Measurements from ENCODE around the gene GREB1.

The GREB1 gene

GRCh38 chr2:11574176-11575046, 40.6 kb downstream of the GREB1 start:
- H3K27me3 ChIP-seq (ENCODE audit: insufficient read depth, low read length), result no peaks in the 10 kb centered on the region
- 86% methylated on average over 12 of the region's 12 CpGs for WGBS
- H3K4me3 ChIP-seq (ENCODE audit: low read length), result no peak overlapping the region
- no peak overlapping the region for H3K9ac ChIP-seq (ENCODE audit: low read depth, low read length)
- H3K36me3 ChIP-seq (ENCODE audit: insufficient read depth, low read length), result peaks cover 12% of the 10 kb centered on the region; the same call in 1 of the 2 replicates
- H3K4me1 ChIP-seq (ENCODE audit: insufficient read depth, low read length), result peaks cover 17% of the 10 kb centered on the region
- no peak overlapping the region for H3K27ac ChIP-seq (ENCODE audit: low read depth, low read length)
- H3K9me3 ChIP-seq (ENCODE audit: insufficient read depth, low read depth, low read length), result no peaks in the 10 kb centered on the region

GRCh38 chr2:11576398-11576797, 42.6 kb downstream of the GREB1 start:
- H3K27ac ChIP-seq (ENCODE audit: low read depth, low read length), result no peak overlapping the region
- H3K9me3 ChIP-seq (ENCODE audit: insufficient read depth, low read depth, low read length), result no peaks in the 10 kb centered on the region
- peaks cover 19% of the 10 kb centered on the region; the same call in 1 of the 2 replicates for H3K36me3 ChIP-seq (ENCODE audit: insufficient read depth, low read length)
- no peak overlapping the region for H3K4me3 ChIP-seq (ENCODE audit: low read length)
- H3K27me3 ChIP-seq (ENCODE audit: insufficient read depth, low read length), result no peaks in the 10 kb centered on the region
- H3K4me1 ChIP-seq (ENCODE audit: insufficient read depth, low read length), result peaks cover 17% of the 10 kb centered on the region
- 95% methylated on average over 9 of the region's 10 CpGs for whole genome bisulfite sequencing
- no peak overlapping the region for H3K9ac ChIP-seq (ENCODE audit: low read depth, low read length)

GRCh38 chr2:11577101-11577883, 43.4 kb downstream of the GREB1 start:
- peaks cover 19% of the 10 kb centered on the region; the same call in 1 of the 2 replicates for H3K36me3 ChIP-seq (ENCODE audit: insufficient read depth, low read length)
- H3K4me3 ChIP-seq (ENCODE audit: low read length), result no peak overlapping the region
- H3K9me3 ChIP-seq (ENCODE audit: insufficient read depth, low read depth, low read length), result no peaks in the 10 kb centered on the region
- H3K9ac ChIP-seq (ENCODE audit: low read depth, low read length), result no peak overlapping the region
- H3K4me1 ChIP-seq (ENCODE audit: insufficient read depth, low read length), result peaks cover 17% of the 10 kb centered on the region
- no peak overlapping the region for H3K27ac ChIP-seq (ENCODE audit: low read depth, low read length)
- H3K27me3 ChIP-seq (ENCODE audit: insufficient read depth, low read length), result no peaks in the 10 kb centered on the region
- 92% methylated on average over 14 of the region's 14 CpGs for WGBS

- no peak overlapping the region for H3K9ac ChIP-seq (ENCODE audit: low read depth, low read length)
- WGBS, result 90% methylated on average over 21 of the region's 22 CpGs
- H3K9me3 ChIP-seq (ENCODE audit: insufficient read depth, low read depth, low read length), result no peaks in the 10 kb centered on the region
- H3K4me1 ChIP-seq (ENCODE audit: insufficient read depth, low read length), result peaks cover 18% of the 10 kb centered on the region
- H3K4me3 ChIP-seq (ENCODE audit: low read length), result no peak overlapping the region
- no peak overlapping the region for H3K27ac ChIP-seq (ENCODE audit: low read depth, low read length)
- H3K27me3 ChIP-seq (ENCODE audit: insufficient read depth, low read length), result no peaks in the 10 kb centered on the region
- peaks cover 19% of the 10 kb centered on the region; the same call in 1 of the 2 replicates for H3K36me3 ChIP-seq (ENCODE audit: insufficient read depth, low read length)
These were observed 44.5 kb downstream of the GREB1 start for GRCh38 chr2:11578081-11578948.

- no peak overlapping the region for H3K27ac ChIP-seq (ENCODE audit: low read depth, low read length)
- H3K9me3 ChIP-seq (ENCODE audit: insufficient read depth, low read depth, low read length), result no peaks in the 10 kb centered on the region
- peaks cover 15% of the 10 kb centered on the region for H3K4me1 ChIP-seq (ENCODE audit: insufficient read depth, low read length)
- H3K9ac ChIP-seq (ENCODE audit: low read depth, low read length), result no peak overlapping the region
- H3K27me3 ChIP-seq (ENCODE audit: insufficient read depth, low read length), result no peaks in the 10 kb centered on the region
- no peak overlapping the region for H3K4me3 ChIP-seq (ENCODE audit: low read length)
- H3K36me3 ChIP-seq (ENCODE audit: insufficient read depth, low read length), result peaks cover 19% of the 10 kb centered on the region; the same call in 1 of the 2 replicates
- 99% methylated on average over 11 of the region's 11 CpGs for WGBS
These were observed 45.3 kb downstream of the GREB1 start for GRCh38 chr2:11578986-11579774.

GRCh38 chr2:11579867-11580659, 46.2 kb downstream of the GREB1 start:
- H3K27me3 ChIP-seq (ENCODE audit: insufficient read depth, low read length), result no peaks in the 10 kb centered on the region
- H3K9me3 ChIP-seq (ENCODE audit: insufficient read depth, low read depth, low read length), result no peaks in the 10 kb centered on the region
- peaks cover 19% of the 10 kb centered on the region; the same call in 1 of the 2 replicates for H3K36me3 ChIP-seq (ENCODE audit: insufficient read depth, low read length)
- no peak overlapping the region for H3K27ac ChIP-seq (ENCODE audit: low read depth, low read length)
- peaks cover 11% of the 10 kb centered on the region for H3K4me1 ChIP-seq (ENCODE audit: insufficient read depth, low read length)
- no peak overlapping the region for H3K9ac ChIP-seq (ENCODE audit: low read depth, low read length)
- no peak overlapping the region for H3K4me3 ChIP-seq (ENCODE audit: low read length)
- WGBS, result 83% methylated on average over 10 of the region's 10 CpGs

- 93% methylated on average over 12 of the region's 12 CpGs for WGBS
- H3K27ac ChIP-seq (ENCODE audit: low read depth, low read length), result no peak overlapping the region
- no peaks in the 10 kb centered on the region for H3K27me3 ChIP-seq (ENCODE audit: insufficient read depth, low read length)
- peaks cover 11% of the 10 kb centered on the region for H3K4me1 ChIP-seq (ENCODE audit: insufficient read depth, low read length)
- no peak overlapping the region for H3K4me3 ChIP-seq (ENCODE audit: low read length)
- H3K9ac ChIP-seq (ENCODE audit: low read depth, low read length), result no peak overlapping the region
- peaks cover 20% of the 10 kb centered on the region; the same call in 1 of the 2 replicates for H3K36me3 ChIP-seq (ENCODE audit: insufficient read depth, low read length)
- no peaks in the 10 kb centered on the region for H3K9me3 ChIP-seq (ENCODE audit: insufficient read depth, low read depth, low read length)
These were observed 46.9 kb downstream of the GREB1 start for GRCh38 chr2:11580697-11581096.

GRCh38 chr2:11581124-11581796, 47.4 kb downstream of the GREB1 start:
- no peak overlapping the region for H3K9ac ChIP-seq (ENCODE audit: low read depth, low read length)
- no peak overlapping the region for H3K27ac ChIP-seq (ENCODE audit: low read depth, low read length)
- H3K36me3 ChIP-seq (ENCODE audit: insufficient read depth, low read length), result peaks cover 26% of the 10 kb centered on the region; the same call in 1 of the 2 replicates
- H3K4me3 ChIP-seq (ENCODE audit: low read length), result no peak overlapping the region
- H3K9me3 ChIP-seq (ENCODE audit: insufficient read depth, low read depth, low read length), result no peaks in the 10 kb centered on the region
- H3K27me3 ChIP-seq (ENCODE audit: insufficient read depth, low read length), result no peaks in the 10 kb centered on the region
- 94% methylated on average over 9 of the region's 9 CpGs for WGBS
- peaks cover 11% of the 10 kb centered on the region for H3K4me1 ChIP-seq (ENCODE audit: insufficient read depth, low read length)

GRCh38 chr2:11581797-11582611, 48.2 kb downstream of the GREB1 start:
- no peaks in the 10 kb centered on the region for H3K9me3 ChIP-seq (ENCODE audit: insufficient read depth, low read depth, low read length)
- no peak overlapping the region for H3K27ac ChIP-seq (ENCODE audit: low read depth, low read length)
- H3K27me3 ChIP-seq (ENCODE audit: insufficient read depth, low read length), result no peaks in the 10 kb centered on the region
- H3K9ac ChIP-seq (ENCODE audit: low read depth, low read length), result no peak overlapping the region
- peaks cover 26% of the 10 kb centered on the region; the same call in 1 of the 2 replicates for H3K36me3 ChIP-seq (ENCODE audit: insufficient read depth, low read length)
- no peak overlapping the region for H3K4me3 ChIP-seq (ENCODE audit: low read length)
- 82% methylated on average over 19 of the region's 19 CpGs for WGBS
- peaks cover 11% of the 10 kb centered on the region for H3K4me1 ChIP-seq (ENCODE audit: insufficient read depth, low read length)

All from HUES64 (cell line).